ENCODE results near the gene ENKD1. TPM values are rescaled to one million over a fixed set of nuclear protein-coding genes. Genes with fewer than 3 reads are reported as not detected.

Gene ENKD1
- polyA plus RNA-seq, 2 of the 4 experiments (the other 2 are of a cell fraction): 4.0 to 12.2 TPM

DNA sequence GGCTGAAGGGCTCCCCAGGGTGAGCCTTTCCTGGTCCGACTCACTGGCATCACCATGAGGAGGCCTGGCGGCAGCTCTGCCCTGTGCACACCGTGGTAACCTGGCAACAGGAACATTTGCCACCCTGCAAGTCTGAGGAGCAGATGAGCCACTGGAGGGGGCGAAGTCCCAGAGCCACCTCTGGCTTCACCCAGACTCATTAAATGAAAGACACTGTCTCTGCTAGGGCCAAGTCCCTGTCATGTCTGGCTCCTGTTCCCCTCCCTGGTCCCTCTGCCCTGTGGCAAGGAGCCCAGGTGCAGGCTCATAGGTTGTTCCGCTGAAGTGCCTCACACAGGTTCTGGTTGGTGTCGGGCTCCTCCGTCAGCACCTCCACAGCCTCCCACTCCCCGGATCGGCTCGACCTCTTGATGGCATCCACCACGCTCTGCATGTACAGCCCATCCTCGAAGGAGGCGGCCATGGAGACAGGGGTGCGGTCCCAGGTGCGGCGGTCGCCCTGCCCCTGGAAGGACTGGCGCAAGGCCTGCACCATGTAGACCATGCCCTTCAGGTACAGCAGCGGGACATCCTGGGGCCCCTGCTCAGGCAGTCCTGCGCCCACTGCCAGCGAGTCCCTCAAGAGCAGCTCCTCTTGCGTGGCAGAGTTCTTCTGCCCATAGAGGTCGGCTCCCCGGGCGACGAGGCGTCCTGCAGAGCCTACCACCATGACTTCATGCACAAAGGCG, 8.5 kb upstream of the ENKD1 start:
- CTCF ChIA-PET: interaction anchor here (0.6 to 16.7 kb wide), 4 partner anchors 75 to 253 kb away, joined by 3 to 174 read pairs (median 4); no protein-coding TSS in a partner anchor
- peak in 1 of 2 experiments; percentile 11; a peak in 1 of 6 replicates for ATAC-seq
- Histone ChIP-seq H3K9me3 (no peaks in the 10 kb centered on the region), H3K27ac (no peak overlapping the region), H3K4me3 (no peak overlapping the region), H3K4me1 (no peaks in the 10 kb centered on the region), H3K4me2 (no peak overlapping the region)
- 95% methylated on average over 15 of the region's 28 CpGs for WGBS (ENCODE audit: missing lambda C conversion rate)
- FAIRE-seq: no peak
- TF ChIP-seq KDM1A (IDR thresholded peaks at IDR 0.05; ENCODE audit: low read depth): no peak
- no peak for TF ChIP-seq ZNF302 (CRISPR knock-in tag; IDR thresholded peaks at IDR 0.05)
- TF ChIP-seq, protein P1, sequence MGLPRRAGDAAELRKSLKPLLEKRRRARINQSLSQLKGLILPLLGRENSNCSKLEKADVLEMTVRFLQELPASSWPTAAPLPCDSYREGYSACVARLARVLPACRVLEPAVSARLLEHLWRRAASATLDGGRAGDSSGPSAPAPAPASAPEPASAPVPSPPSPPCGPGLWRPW (IDR thresholded peaks at IDR 0.05): no peak
- no peak for TF ChIP-seq NFE2L2 (conservative IDR thresholded peaks at IDR 0.05; ENCODE audit: low read length)
- no peak for TF ChIP-seq EHF (CRISPR knock-in tag; IDR thresholded peaks at IDR 0.05)
- TF ChIP-seq SREBF2 (IDR thresholded peaks at IDR 0.05): no peak
- no peak for TF ChIP-seq CHD2 (IDR thresholded peaks at IDR 0.05; ENCODE audit: low read length, partially characterized antibody)
- no peak for DNase-seq (ENCODE audit: low read depth in 1 of 2, low spot score in 1 of 2)
- POLR2A ChIA-PET: no interaction called here

- TF ChIP-seq CHD2 (IDR thresholded peaks at IDR 0.05; ENCODE audit: low read length, partially characterized antibody) (no peak), ZC3H11A (IDR thresholded peaks at IDR 0.05) (no peak), NFE2L2 (conservative IDR thresholded peaks at IDR 0.05; ENCODE audit: low read length) (no peak), HOXB5 (CRISPR knock-in tag; IDR thresholded peaks at IDR 0.05) (no peak), CBX2 (IDR thresholded peaks at IDR 0.05; ENCODE audit: borderline replicate concordance, low read depth) (no peak), CTCF (IDR thresholded peaks at IDR 0.05) (no peak)
- TF ChIP-seq, protein P2, sequence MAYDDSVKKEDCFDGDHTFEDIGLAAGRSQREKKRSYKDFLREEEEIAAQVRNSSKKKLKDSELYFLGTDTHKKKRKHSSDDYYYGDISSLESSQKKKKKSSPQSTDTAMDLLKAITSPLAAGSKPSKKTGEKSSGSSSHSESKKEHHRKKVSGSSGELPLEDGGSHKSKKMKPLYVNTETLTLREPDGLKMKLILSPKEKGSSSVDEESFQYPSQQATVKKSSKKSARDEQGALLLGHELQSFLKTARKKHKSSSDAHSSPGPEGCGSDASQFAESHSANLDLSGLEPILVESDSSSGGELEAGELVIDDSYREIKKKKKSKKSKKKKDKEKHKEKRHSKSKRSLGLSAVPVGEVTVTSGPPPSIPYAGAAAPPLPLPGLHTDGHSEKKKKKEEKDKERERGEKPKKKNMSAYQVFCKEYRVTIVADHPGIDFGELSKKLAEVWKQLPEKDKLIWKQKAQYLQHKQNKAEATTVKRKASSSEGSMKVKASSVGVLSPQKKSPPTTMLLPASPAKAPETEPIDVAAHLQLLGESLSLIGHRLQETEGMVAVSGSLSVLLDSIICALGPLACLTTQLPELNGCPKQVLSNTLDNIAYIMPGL (CRISPR knock-in tag; IDR thresholded peaks at IDR 0.05; ENCODE audit: borderline replicate concordance): no peak
- TF ChIP-seq, protein P3, sequence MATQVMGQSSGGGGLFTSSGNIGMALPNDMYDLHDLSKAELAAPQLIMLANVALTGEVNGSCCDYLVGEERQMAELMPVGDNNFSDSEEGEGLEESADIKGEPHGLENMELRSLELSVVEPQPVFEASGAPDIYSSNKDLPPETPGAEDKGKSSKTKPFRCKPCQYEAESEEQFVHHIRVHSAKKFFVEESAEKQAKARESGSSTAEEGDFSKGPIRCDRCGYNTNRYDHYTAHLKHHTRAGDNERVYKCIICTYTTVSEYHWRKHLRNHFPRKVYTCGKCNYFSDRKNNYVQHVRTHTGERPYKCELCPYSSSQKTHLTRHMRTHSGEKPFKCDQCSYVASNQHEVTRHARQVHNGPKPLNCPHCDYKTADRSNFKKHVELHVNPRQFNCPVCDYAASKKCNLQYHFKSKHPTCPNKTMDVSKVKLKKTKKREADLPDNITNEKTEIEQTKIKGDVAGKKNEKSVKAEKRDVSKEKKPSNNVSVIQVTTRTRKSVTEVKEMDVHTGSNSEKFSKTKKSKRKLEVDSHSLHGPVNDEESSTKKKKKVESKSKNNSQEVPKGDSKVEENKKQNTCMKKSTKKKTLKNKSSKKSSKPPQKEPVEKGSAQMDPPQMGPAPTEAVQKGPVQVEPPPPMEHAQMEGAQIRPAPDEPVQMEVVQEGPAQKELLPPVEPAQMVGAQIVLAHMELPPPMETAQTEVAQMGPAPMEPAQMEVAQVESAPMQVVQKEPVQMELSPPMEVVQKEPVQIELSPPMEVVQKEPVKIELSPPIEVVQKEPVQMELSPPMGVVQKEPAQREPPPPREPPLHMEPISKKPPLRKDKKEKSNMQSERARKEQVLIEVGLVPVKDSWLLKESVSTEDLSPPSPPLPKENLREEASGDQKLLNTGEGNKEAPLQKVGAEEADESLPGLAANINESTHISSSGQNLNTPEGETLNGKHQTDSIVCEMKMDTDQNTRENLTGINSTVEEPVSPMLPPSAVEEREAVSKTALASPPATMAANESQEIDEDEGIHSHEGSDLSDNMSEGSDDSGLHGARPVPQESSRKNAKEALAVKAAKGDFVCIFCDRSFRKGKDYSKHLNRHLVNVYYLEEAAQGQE (IDR thresholded peaks at IDR 0.05): no peak
- TF ChIP-seq, protein P4, sequence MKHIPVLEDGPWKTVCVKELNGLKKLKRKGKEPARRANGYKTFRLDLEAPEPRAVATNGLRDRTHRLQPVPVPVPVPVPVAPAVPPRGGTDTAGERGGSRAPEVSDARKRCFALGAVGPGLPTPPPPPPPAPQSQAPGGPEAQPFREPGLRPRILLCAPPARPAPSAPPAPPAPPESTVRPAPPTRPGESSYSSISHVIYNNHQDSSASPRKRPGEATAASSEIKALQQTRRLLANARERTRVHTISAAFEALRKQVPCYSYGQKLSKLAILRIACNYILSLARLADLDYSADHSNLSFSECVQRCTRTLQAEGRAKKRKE (CRISPR knock-in tag; IDR thresholded peaks at IDR 0.05; ENCODE audit: low read depth): no peak
- ChIA-PET POLR2A (no interaction called here), CTCF (interaction anchor here (0.6 to 16.7 kb wide), 20 partner anchors 9 to 569 kb away, joined by 3 to 174 read pairs (median 5); partner anchors contain the start of genes CARMIL2, NRN1L, RANBP10 and TSNAXIP1)
- 79% methylated on average over 18 of the region's 21 CpGs for WGBS (ENCODE audit: missing lambda C conversion rate)
- no peak overlapping the region for H3K27ac ChIP-seq
- FAIRE-seq: no peak
- H3K9me3 ChIP-seq: no peaks in the 10 kb centered on the region
- no peaks in the 10 kb centered on the region for H3K4me1 ChIP-seq
- ATAC-seq: peak in 1 of 2 experiments; percentile 17; a peak in 1 of 6 replicates
- no peak overlapping the region for H3K4me2 ChIP-seq
- no peak for DNase-seq (ENCODE audit: low read depth in 1 of 2, low spot score in 1 of 2)
- no peak overlapping the region for H3K4me3 ChIP-seq
Observed at GRCh38 chr16:67673712-67674580, 7.4 kb upstream of the ENKD1 start.
